GM19193 (cell line): ENCODE measurements around the gene GUSB.

Source experiments
- POLR2A ChIP-seq: IDR thresholded peaks from 4 replicates; pipeline ENCODE4 v1.6.1; 2011; ENCODE audit not compliant: insufficient read depth, insufficient read length; ENCODE audit errors: extremely low read depth

Gene GUSB

DNA sequence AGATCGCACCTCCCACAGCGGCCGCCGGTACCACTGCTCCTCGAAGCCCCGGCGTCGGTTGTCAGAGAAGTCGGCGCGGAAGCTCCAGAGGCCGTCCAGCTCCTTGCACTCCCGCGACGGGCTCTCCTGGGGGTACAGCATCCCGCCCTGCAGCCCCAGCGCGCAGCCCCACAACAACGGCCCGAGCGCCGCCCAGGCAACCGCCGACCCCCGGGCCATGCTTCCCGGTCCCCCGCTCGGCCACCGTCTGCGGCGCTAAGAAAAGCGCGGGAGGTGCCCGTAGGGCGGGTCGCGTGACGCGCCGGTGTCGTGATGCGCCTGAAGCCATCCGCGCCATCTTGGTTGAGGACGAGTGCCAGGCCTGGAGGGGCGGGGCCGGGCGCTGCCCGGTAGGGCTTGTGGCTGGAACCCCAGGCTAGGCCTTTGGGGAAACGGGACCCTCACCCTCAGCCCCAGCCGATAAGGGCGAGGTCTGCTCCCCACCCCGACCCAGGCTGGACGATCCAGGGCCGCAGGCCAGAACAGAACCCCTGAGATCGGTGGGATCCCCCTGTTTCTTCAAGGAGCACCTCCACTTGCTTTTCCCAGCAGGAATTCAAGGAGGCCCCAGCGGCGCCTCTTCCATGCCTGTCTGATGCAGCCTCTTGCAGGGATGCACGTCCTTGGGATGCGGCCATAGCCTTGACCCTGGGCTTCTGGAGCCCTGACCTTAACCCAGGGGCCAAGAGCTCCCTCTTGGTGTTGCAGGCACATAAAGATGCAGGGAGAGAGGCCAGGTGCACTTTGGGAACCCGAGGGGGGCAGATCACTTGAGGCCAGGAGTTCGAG, at the start of gene GUSB:
GUSB (minus strand) TSS at position 249 of the 828 bp plus-strand sequence; CDS start at position 219, 30 bp downstream.
- TF ChIP-seq POLR2A = peak; percentile 80

GRCh38 chr7:66016131-66016461, 34.1 kb upstream of the GUSB start:
- no peak for TF ChIP-seq POLR2A

DNA sequence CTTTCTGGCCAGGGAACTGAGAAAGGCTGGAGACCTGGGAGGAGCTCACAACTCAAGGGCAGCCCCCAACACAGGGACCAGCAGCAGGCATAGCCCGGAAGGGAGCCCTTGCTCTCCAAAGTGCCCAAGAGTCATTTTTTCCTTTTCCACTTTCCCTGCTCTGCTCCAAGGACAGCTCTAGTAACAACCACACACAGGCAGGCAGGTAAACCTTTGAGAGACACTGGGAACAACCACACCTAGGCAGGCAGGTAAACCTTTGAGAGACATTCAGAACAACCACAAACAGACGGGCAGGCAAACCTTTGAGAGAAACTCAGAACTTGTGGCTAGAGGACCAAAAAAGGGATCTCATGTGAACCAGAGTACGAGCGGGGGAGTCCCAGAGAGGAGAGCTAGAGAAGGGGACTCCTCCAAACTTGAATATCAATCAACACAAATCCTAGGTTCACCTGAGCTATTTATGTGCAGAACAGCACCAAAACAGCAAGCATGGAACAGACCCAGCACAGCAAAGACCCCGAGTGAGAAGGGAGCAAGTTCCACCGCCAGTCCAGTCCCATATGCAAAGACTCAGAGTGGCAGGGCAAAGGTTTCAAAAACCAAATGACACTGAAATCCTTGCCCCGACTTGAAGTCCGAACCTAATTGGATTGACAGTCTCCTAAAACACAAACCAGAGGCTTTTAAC, 33.6 kb upstream of the GUSB start:
- no peak for TF ChIP-seq POLR2A

GRCh38 chr7:66013938-66014337, 31.9 kb upstream of the GUSB start:
- no peak for TF ChIP-seq POLR2A

GRCh38 chr7:66007232-66007631, 25.2 kb upstream of the GUSB start:
- TF ChIP-seq POLR2A = no peak

GRCh38 chr7:65992526-65992925, 10.5 kb upstream of the GUSB start:
- no peak for TF ChIP-seq POLR2A

DNA sequence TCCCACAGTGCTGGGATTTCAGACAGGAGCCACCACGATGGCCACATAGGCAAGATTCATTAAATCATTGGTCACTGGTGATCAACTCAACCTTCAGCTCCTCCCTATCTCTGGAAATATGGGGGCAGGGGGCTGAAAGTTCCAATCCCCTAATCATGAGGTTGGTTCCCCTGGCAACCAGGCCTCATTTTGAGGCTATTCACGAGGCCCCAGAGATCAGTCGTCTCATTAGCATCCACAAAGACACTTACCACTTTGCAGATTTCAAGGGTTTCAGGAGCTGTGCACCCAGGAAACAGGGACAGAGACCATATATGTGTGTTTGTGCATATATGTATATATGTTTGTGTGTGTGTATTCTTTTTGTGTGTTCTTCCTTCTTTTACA, 7.7 kb upstream of the GUSB start:
- TF ChIP-seq POLR2A = no peak

GRCh38 chr7:65988084-65988483, 6.1 kb upstream of the GUSB start:
- no peak for TF ChIP-seq POLR2A

DNA sequence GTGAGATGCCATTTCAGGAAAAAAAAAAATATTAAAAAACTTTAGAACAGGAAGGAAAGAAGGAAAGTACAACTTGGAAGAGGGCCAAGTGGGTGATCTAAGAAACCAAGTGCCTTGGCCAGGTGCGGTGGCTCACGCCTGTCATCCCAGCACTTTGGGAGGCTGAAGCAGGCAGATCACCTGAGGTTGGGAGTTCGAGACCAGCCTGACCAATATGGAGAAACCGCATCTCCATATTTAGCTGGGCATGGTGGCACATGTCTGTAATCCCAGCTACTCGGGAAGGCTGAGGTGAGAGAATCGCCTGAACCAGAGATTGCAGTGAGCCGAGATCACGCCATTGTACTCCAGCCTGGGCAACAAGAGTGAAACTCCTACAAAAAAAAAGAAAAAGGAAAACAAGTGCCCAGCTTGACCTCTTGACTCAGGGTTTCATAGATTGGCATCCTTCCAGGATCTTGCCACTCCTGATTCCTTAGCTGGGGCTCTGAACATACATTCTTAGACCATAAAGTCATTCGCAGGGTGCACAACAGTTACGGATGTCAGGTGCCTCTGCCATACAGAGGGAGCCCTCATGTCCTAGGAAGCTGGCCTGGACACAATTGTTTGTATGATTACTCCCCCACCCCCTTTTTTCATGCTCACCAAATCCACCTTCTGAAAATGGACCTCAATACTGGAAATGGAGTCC, 2.1 kb upstream of the GUSB start:
- no peak for TF ChIP-seq POLR2A

GRCh38 chr7:65980478-65981250, 1.3 kb downstream of the GUSB start:
- peak; percentile 50 for TF ChIP-seq POLR2A

DNA sequence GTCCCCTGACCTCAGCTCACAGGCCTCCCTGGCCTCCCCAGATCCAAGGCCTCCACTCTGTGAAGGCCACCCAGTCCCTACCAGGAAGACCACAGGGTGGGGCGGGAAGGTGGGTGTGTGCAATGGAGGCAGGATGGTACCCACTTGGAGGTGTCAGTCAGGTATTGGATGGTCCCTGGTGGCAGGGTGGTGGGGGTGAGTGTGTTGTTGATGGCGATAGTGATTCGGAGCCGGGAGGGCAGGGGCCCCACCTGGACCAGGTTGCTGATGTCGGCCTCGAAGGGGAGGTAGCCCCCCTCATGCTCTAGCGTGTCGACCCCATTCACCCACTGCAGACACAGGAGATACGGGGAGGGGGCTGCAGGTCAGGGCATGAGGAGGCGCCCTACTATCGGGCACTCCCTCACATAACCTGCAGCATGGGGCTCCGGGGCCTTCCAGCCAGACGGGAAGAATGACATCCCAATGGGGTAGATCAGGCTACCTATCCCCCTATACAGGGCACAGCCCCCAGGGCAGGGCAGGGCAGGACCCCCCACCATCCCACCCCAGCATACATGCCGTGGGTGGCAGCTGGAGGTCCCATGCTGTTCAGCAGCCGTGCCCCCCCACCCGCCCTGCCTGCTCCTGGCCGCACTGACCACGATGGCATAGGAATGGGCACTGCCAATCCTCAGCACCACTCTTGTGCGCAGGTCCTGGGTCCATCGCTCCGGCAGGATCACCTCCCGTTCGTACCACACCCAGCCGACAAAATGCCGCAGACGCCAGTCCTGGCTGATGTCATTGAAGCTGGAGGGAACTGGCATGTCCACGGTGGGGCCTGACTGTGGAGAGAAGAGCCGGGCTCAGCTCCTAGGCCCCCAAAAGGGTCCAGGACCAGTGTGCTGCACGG, 2.2 kb downstream of the GUSB start:
- TF ChIP-seq POLR2A = no peak

GRCh38 chr7:65978891-65979582, 3.0 kb downstream of the GUSB start:
- no peak for TF ChIP-seq POLR2A

GRCh38 chr7:65976659-65977196, 5.3 kb downstream of the GUSB start:
- TF ChIP-seq POLR2A = no peak
